ENCODE results near the gene MAP3K13. TPM values are rescaled to one million over a fixed set of nuclear protein-coding genes. Genes with fewer than 3 reads are reported as not detected.
"Not testable (repeated sequence)": the region's sequence is repeated elsewhere in the genome, so short reads cannot be mapped to it uniquely, and the experiment has no call there.

Gene MAP3K13
- total RNA-seq, 2 donors from 2014 or later: 9.4 to 12.6 TPM

DNA sequence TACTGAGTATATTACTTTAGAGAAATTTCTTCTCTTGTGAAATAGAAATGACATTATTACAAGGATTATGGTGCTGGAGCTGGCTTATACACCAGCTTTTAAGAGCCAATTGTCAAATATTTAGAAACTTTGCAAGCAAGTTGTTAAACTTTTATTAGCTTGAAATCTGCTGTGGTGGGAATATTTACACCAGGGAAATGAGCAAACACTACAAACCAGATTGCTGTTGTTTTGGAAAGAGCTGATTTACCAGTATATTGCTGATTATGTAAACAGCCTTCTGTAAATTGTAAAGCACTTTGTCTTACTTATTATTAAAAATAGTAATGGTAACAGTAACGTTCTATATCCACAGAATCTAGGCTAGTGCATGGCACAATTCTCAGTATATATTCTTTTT is 61.5 kb downstream of the MAP3K13 start:
- Histone ChIP-seq H3K36me3 (no peaks in the 10 kb centered on the region), H3K9me3 (no peaks in the 10 kb centered on the region), H3K27ac (no peak overlapping the region), H3K4me1 (no peaks in the 10 kb centered on the region), H3K27me3 (no peaks in the 10 kb centered on the region), H3K4me3 (no peak overlapping the region)
- no peak for DNase-seq (ENCODE audit: low spot score)
- TF ChIP-seq, protein P1, sequence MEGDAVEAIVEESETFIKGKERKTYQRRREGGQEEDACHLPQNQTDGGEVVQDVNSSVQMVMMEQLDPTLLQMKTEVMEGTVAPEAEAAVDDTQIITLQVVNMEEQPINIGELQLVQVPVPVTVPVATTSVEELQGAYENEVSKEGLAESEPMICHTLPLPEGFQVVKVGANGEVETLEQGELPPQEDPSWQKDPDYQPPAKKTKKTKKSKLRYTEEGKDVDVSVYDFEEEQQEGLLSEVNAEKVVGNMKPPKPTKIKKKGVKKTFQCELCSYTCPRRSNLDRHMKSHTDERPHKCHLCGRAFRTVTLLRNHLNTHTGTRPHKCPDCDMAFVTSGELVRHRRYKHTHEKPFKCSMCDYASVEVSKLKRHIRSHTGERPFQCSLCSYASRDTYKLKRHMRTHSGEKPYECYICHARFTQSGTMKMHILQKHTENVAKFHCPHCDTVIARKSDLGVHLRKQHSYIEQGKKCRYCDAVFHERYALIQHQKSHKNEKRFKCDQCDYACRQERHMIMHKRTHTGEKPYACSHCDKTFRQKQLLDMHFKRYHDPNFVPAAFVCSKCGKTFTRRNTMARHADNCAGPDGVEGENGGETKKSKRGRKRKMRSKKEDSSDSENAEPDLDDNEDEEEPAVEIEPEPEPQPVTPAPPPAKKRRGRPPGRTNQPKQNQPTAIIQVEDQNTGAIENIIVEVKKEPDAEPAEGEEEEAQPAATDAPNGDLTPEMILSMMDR (IDR thresholded peaks at IDR 0.05): no peak

DNA sequence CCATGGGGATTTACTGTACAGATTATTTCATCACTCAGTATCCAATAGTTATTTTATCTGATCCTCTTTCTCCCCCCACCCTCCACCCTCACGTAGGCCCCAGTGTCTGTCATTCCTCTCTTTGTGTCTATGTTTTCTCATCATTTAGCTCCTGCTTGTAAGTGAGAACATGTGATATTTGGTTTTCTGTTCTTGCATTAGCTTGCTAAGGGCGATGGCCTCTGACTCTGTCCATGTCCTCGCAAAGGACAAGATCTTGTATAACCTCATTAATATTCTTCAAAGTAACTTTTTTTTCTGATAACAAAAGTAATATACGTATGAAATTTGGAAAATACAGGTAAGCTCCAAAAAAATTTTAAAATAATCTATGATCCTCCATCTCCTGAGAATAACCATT is 67.4 kb downstream of the MAP3K13 start:
- TF ChIP-seq, protein P1 (IDR thresholded peaks at IDR 0.05): no peak
- H3K9me3 ChIP-seq: no peaks in the 10 kb centered on the region
- H3K4me1 ChIP-seq: no peaks in the 10 kb centered on the region
- H3K27me3 ChIP-seq: no peaks in the 10 kb centered on the region
- no peak overlapping the region for H3K27ac ChIP-seq
- no peak overlapping the region for H3K4me3 ChIP-seq
- DNase-seq (ENCODE audit: low spot score): no peak
- no peaks in the 10 kb centered on the region for H3K36me3 ChIP-seq

DNA sequence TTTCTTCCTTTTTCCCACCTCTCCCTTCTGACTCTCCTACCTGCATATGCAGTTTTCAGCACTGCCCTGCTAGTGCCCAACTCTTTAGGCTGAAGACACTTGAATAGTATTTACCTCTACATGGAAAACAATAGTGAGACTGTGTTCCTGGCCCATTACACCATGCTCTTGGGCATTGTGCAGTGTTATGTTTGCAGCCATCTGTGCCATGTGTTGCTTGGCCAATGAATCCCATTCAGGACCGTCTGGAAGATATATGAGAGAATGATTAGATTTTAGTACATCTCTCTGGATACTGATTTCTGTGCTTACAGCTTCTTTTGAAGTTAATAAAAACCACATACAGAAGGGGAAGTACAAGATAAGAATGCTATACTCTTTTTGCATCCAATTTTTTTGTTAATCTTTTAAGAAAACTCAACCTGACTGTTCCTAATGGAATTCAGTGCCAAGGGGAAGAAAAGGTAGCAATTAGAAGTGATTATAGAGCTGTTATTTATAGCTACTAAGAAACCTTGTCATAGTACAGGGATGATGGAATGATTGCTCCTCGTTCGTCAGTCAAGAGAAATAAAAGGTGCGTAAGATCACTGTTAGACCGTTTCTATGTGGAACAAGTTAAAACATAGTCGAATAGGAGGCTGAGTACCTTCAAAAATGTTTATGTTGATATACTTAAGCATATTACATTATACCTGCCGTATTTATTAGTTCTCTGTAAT is 77.0 kb downstream of the MAP3K13 start:
- H3K4me1 ChIP-seq: no peaks in the 10 kb centered on the region
- no peaks in the 10 kb centered on the region for H3K27me3 ChIP-seq
- H3K36me3 ChIP-seq: no peaks in the 10 kb centered on the region
- no peak overlapping the region for H3K27ac ChIP-seq
- no peaks in the 10 kb centered on the region for H3K9me3 ChIP-seq
- DNase-seq (ENCODE audit: low spot score): no peak
- H3K4me3 ChIP-seq: no peak overlapping the region
- TF ChIP-seq, protein P1 (IDR thresholded peaks at IDR 0.05): no peak

DNA sequence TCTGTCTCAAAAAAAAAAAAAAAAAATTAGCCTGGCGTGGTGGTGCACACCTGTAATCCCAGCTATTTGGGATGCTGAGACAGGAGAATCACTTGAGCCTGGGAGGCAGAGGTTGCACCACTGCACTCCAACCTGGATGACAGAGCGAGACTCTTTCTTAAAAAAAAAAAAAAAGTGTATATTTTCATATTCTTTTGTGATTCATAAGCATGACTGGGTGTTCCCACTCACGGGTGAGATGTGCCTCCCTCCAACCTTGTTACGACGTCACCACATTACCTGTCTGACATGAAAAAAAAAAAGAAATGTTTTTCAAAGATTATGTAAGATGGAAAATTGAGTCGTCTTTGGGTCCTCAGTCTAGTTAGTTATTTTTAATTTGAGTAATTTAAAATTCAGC is 79.1 kb downstream of the MAP3K13 start:
- no peak for DNase-seq (ENCODE audit: low spot score)
- TF ChIP-seq, protein P1 (IDR thresholded peaks at IDR 0.05): no peak
- H3K36me3 ChIP-seq: no peaks in the 10 kb centered on the region

DNA sequence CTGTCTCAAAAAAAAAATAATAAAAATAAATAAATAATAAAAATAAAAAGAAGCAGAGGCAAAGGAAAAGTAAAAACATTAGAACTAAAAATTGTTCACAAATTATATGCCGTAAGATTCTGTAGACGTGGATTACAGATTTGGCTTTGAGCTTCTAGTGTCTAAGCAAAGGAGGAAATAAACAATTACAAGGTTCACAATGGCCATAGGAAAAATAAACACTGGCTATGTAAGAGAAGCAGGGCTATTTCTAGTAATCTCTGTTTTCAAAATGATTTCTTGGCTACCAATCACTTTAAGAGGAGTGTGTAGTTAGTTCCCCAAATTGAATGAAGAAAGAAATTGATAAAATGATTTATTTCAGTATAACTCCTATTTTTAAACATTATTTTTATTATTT is 81.4 kb downstream of the MAP3K13 start:
- TF ChIP-seq, protein P1 (IDR thresholded peaks at IDR 0.05): no peak

More for the DNA sequence above, 79.1 kb downstream of the MAP3K13 start:
- H3K4me1 ChIP-seq: no peaks in the 10 kb centered on the region
- no peak overlapping the region for H3K27ac ChIP-seq
- no peaks in the 10 kb centered on the region for H3K9me3 ChIP-seq
- H3K27me3 ChIP-seq: no peaks in the 10 kb centered on the region
- H3K4me3 ChIP-seq: no peak overlapping the region

DNA sequence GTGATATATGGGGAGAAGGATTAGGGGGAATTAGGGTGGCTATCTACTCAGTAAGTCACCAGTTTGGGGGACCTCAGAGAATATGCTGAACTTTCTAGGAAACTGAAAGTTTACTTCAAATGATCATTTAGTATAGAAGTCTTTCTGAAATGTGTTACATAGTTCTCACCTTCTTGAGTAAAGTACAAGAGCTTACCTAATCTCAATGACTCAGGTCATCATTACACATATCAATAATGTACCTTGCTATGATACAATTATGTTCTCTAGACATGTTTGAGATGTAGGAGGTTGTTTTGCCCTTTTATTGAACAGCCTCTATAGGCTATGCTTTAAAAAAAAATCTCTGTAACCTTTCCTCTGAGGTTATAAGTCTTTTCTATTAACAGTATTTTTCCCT is 85.2 kb downstream of the MAP3K13 start:
- Histone ChIP-seq H3K9me3 (no peaks in the 10 kb centered on the region), H3K36me3 (no peaks in the 10 kb centered on the region), H3K27me3 (no peaks in the 10 kb centered on the region), H3K4me3 (no peak overlapping the region), H3K4me1 (no peaks in the 10 kb centered on the region), H3K27ac (no peak overlapping the region)
- TF ChIP-seq, protein P1 (IDR thresholded peaks at IDR 0.05): no peak
- DNase-seq (ENCODE audit: low spot score): no peak

More for the DNA sequence above, 81.4 kb downstream of the MAP3K13 start:
- Histone ChIP-seq H3K27ac (no peak overlapping the region), H3K27me3 (no peaks in the 10 kb centered on the region), H3K9me3 (no peaks in the 10 kb centered on the region), H3K4me3 (no peak overlapping the region), H3K4me1 (no peaks in the 10 kb centered on the region), H3K36me3 (no peaks in the 10 kb centered on the region)
- no peak for DNase-seq (ENCODE audit: low spot score)

DNA sequence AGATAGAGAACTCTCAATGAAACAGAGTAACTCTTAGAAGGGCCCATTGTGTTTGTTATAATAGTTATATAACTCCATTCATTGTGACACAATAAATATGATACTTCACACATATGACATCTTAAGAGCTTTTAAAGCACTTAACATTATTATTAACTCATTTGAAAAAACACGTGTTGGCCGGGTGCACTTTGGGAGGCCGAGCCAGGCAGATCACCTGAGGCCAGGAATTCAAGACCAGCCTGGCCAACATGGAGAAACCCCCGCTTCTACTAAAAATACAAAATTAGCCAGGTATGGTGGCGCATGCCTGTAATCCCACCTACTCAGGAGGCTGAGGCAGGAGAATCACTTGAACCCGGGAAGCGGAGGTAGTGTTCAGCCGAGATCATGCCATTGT is 88.5 kb downstream of the MAP3K13 start:
- DNase-seq (ENCODE audit: low spot score); H3K36me3 ChIP-seq; H3K4me3 ChIP-seq; H3K9me3 ChIP-seq; H3K4me1 ChIP-seq; H3K27ac ChIP-seq; H3K27me3 ChIP-seq: not testable (repeated sequence)

All from right atrium auricular region (tissue), 2 donors.